ENCODE measurements around the gene CNST.
"Not testable (repeated sequence)": the region's sequence is repeated elsewhere in the genome, so short reads cannot be mapped to it uniquely, and the experiment has no call there.

Gene CNST

GRCh38 chr1:246569248-246570238, 3.3 kb downstream of the CNST start:
- Histone ChIP-seq H2AFZ (ENCODE audit: low read depth, low read length) (no peak overlapping the region), H4K91ac (ENCODE audit: low read length) (no peak overlapping the region), H2BK12ac (ENCODE audit: low read length in 2 of 2) (no peak overlapping the region), H3K4ac (ENCODE audit: low read depth in 1 of 2, low read length in 2 of 2) (no peak overlapping the region), H2AK5ac (ENCODE audit: low read length, severe bottlenecking) (no peak overlapping the region), H2BK5ac (ENCODE audit: low read depth, low read length, poor library complexity, severe bottlenecking) (no peak overlapping the region), H3K9ac (ENCODE audit: low read length) (peak overlapping the region; percentile 29), H2BK120ac (ENCODE audit: low read depth, low read length) (no peak overlapping the region), H3K4me2 (ENCODE audit: low read length, poor library complexity, severe bottlenecking) (no peak overlapping the region), H3K23ac (ENCODE audit: low read length in 2 of 2) (no peak overlapping the region), H3K18ac (ENCODE audit: low read depth in 1 of 2, low read length in 2 of 2) (no peak overlapping the region), H3K4me3 (ENCODE audit: insufficient read depth in 1 of 2, low read depth in 1 of 2, low read length in 2 of 2) (no peak overlapping the region), H4K8ac (ENCODE audit: low read length) (no peak overlapping the region), H3K27ac (ENCODE audit: low read length, poor library complexity, severe bottlenecking) (no peak overlapping the region), H3K4me1 (ENCODE audit: control insufficient read depth, insufficient read depth, low read depth, low read length) (peaks cover 8% of the 10 kb centered on the region), H3K14ac (ENCODE audit: low read length in 2 of 2) (no peak overlapping the region), H3K36me3 (ENCODE audit: control insufficient read depth in 1 of 2, insufficient read depth in 2 of 2, low read depth in 1 of 2, low read length in 2 of 2) (peaks cover 0 to 6% of the 10 kb centered on the region in 2 experiments), H3K9me3 (ENCODE audit: control insufficient read depth, low read length) (no peaks in the 10 kb centered on the region), H3K79me1 (replicated peaks; ENCODE audit: low read length, poor library complexity, severe bottlenecking) (peaks cover 14% of the 10 kb centered on the region), H2BK15ac (ENCODE audit: low read depth, poor library complexity, severe bottlenecking) (no peak overlapping the region), H3K27me3 (ENCODE audit: control insufficient read depth in 1 of 2, insufficient read depth in 1 of 2, low read length in 2 of 2) (no peaks in the 10 kb centered on the region)
- DNase-seq = peak; percentile 49
- WGBS = 55% methylated on average over 8 of the region's 8 CpGs

GRCh38 chr1:246571309-246571708, 5.1 kb downstream of the CNST start:
- not testable (repeated sequence) for H3K4me2 ChIP-seq (ENCODE audit: low read length, poor library complexity, severe bottlenecking); H3K9ac ChIP-seq (ENCODE audit: low read length); H3K9me3 ChIP-seq (ENCODE audit: control insufficient read depth, low read length); H3K36me3 ChIP-seq (ENCODE audit: control insufficient read depth in 1 of 2, insufficient read depth in 2 of 2, low read depth in 1 of 2, low read length in 2 of 2); H3K4ac ChIP-seq (ENCODE audit: low read depth in 1 of 2, low read length in 2 of 2); H2AFZ ChIP-seq (ENCODE audit: low read depth, low read length); H3K27ac ChIP-seq (ENCODE audit: low read length, poor library complexity, severe bottlenecking); H3K27me3 ChIP-seq (ENCODE audit: control insufficient read depth in 1 of 2, insufficient read depth in 1 of 2, low read length in 2 of 2); H4K8ac ChIP-seq (ENCODE audit: low read length); H3K18ac ChIP-seq (ENCODE audit: low read depth in 1 of 2, low read length in 2 of 2); H3K4me1 ChIP-seq (ENCODE audit: control insufficient read depth, insufficient read depth, low read depth, low read length); DNase-seq; H3K14ac ChIP-seq (ENCODE audit: low read length in 2 of 2); H2BK5ac ChIP-seq (ENCODE audit: low read depth, low read length, poor library complexity, severe bottlenecking); H2BK12ac ChIP-seq (ENCODE audit: low read length in 2 of 2); H2BK15ac ChIP-seq (ENCODE audit: low read depth, poor library complexity, severe bottlenecking); H2BK120ac ChIP-seq (ENCODE audit: low read depth, low read length); H4K91ac ChIP-seq (ENCODE audit: low read length); H3K4me3 ChIP-seq (ENCODE audit: insufficient read depth in 1 of 2, low read depth in 1 of 2, low read length in 2 of 2); H3K23ac ChIP-seq (ENCODE audit: low read length in 2 of 2); H2AK5ac ChIP-seq (ENCODE audit: low read length, severe bottlenecking)
- 100% methylated on average over 3 of the region's 4 CpGs for WGBS
- H3K79me1 ChIP-seq (replicated peaks; ENCODE audit: low read length, poor library complexity, severe bottlenecking) = peaks cover 17% of the 10 kb centered on the region

GRCh38 chr1:246571953-246572352, 5.7 kb downstream of the CNST start:
- no peaks in the 10 kb centered on the region for H3K9me3 ChIP-seq (ENCODE audit: control insufficient read depth, low read length)
- DNase-seq = no peak
- H2AFZ ChIP-seq (ENCODE audit: low read depth, low read length) = no peak overlapping the region
- H3K4me1 ChIP-seq (ENCODE audit: control insufficient read depth, insufficient read depth, low read depth, low read length) = peaks cover 2% of the 10 kb centered on the region
- no peak overlapping the region for H3K23ac ChIP-seq (ENCODE audit: low read length in 2 of 2)
- no peak overlapping the region for H3K18ac ChIP-seq (ENCODE audit: low read depth in 1 of 2, low read length in 2 of 2)
- H2BK120ac ChIP-seq (ENCODE audit: low read depth, low read length) = no peak overlapping the region
- H2BK5ac ChIP-seq (ENCODE audit: low read depth, low read length, poor library complexity, severe bottlenecking) = no peak overlapping the region
- no peak overlapping the region for H3K4me3 ChIP-seq (ENCODE audit: insufficient read depth in 1 of 2, low read depth in 1 of 2, low read length in 2 of 2)
- no peak overlapping the region for H3K4ac ChIP-seq (ENCODE audit: low read depth in 1 of 2, low read length in 2 of 2)
- H3K79me1 ChIP-seq (replicated peaks; ENCODE audit: low read length, poor library complexity, severe bottlenecking) = peaks cover 19% of the 10 kb centered on the region
- H3K14ac ChIP-seq (ENCODE audit: low read length in 2 of 2) = no peak overlapping the region
- no peak overlapping the region for H4K8ac ChIP-seq (ENCODE audit: low read length)
- H3K27ac ChIP-seq (ENCODE audit: low read length, poor library complexity, severe bottlenecking) = no peak overlapping the region
- no peak overlapping the region for H2AK5ac ChIP-seq (ENCODE audit: low read length, severe bottlenecking)
- no peak overlapping the region for H3K4me2 ChIP-seq (ENCODE audit: low read length, poor library complexity, severe bottlenecking)
- 100% methylated on average over 1 of the region's 1 CpG for WGBS
- H2BK12ac ChIP-seq (ENCODE audit: low read length in 2 of 2) = no peak overlapping the region
- no peak overlapping the region for H4K91ac ChIP-seq (ENCODE audit: low read length)
- H3K9ac ChIP-seq (ENCODE audit: low read length) = no peak overlapping the region
- no peaks in the 10 kb centered on the region for H3K27me3 ChIP-seq (ENCODE audit: control insufficient read depth in 1 of 2, insufficient read depth in 1 of 2, low read length in 2 of 2)
- H2BK15ac ChIP-seq (ENCODE audit: low read depth, poor library complexity, severe bottlenecking) = no peak overlapping the region
- peaks cover 0 to 6% of the 10 kb centered on the region in 2 experiments for H3K36me3 ChIP-seq (ENCODE audit: control insufficient read depth in 1 of 2, insufficient read depth in 2 of 2, low read depth in 1 of 2, low read length in 2 of 2)

- no peak overlapping the region for H3K4me2 ChIP-seq (ENCODE audit: low read length, poor library complexity, severe bottlenecking)
- H2BK15ac ChIP-seq (ENCODE audit: low read depth, poor library complexity, severe bottlenecking) = no peak overlapping the region
- H3K79me1 ChIP-seq (replicated peaks; ENCODE audit: low read length, poor library complexity, severe bottlenecking) = peaks cover 22% of the 10 kb centered on the region
- no peak overlapping the region for H3K18ac ChIP-seq (ENCODE audit: low read depth in 1 of 2, low read length in 2 of 2)
- no peak overlapping the region for H3K4me3 ChIP-seq (ENCODE audit: insufficient read depth in 1 of 2, low read depth in 1 of 2, low read length in 2 of 2)
- H2BK5ac ChIP-seq (ENCODE audit: low read depth, low read length, poor library complexity, severe bottlenecking) = no peak overlapping the region
- peaks cover 2% of the 10 kb centered on the region for H3K4me1 ChIP-seq (ENCODE audit: control insufficient read depth, insufficient read depth, low read depth, low read length)
- H3K9ac ChIP-seq (ENCODE audit: low read length) = no peak overlapping the region
- no peak overlapping the region for H4K8ac ChIP-seq (ENCODE audit: low read length)
- peaks cover 0 to 6% of the 10 kb centered on the region in 2 experiments for H3K36me3 ChIP-seq (ENCODE audit: control insufficient read depth in 1 of 2, insufficient read depth in 2 of 2, low read depth in 1 of 2, low read length in 2 of 2)
- no peak overlapping the region for H2AK5ac ChIP-seq (ENCODE audit: low read length, severe bottlenecking)
- no peak overlapping the region for H3K23ac ChIP-seq (ENCODE audit: low read length in 2 of 2)
- H3K4ac ChIP-seq (ENCODE audit: low read depth in 1 of 2, low read length in 2 of 2) = no peak overlapping the region
- H2BK12ac ChIP-seq (ENCODE audit: low read length in 2 of 2) = no peak overlapping the region
- no peak overlapping the region for H3K27ac ChIP-seq (ENCODE audit: low read length, poor library complexity, severe bottlenecking)
- no peak for DNase-seq
- H3K27me3 ChIP-seq (ENCODE audit: control insufficient read depth in 1 of 2, insufficient read depth in 1 of 2, low read length in 2 of 2) = no peaks in the 10 kb centered on the region
- WGBS = 100% methylated on average over 2 of the region's 3 CpGs
- H4K91ac ChIP-seq (ENCODE audit: low read length) = no peak overlapping the region
- no peak overlapping the region for H3K14ac ChIP-seq (ENCODE audit: low read length in 2 of 2)
- no peaks in the 10 kb centered on the region for H3K9me3 ChIP-seq (ENCODE audit: control insufficient read depth, low read length)
- H2AFZ ChIP-seq (ENCODE audit: low read depth, low read length) = no peak overlapping the region
- H2BK120ac ChIP-seq (ENCODE audit: low read depth, low read length) = no peak overlapping the region
These were observed 6.5 kb downstream of the CNST start for GRCh38 chr1:246572785-246573184.
